ENCODE data around the gene XYLB. TPM values are rescaled to one million over a fixed set of nuclear protein-coding genes. Genes with fewer than 3 reads are reported as not detected.

Gene XYLB
- total and polyA plus RNA-seq, 5 donors from 2014 or later, result 0.72 to 5.6 (median 2.1) TPM

DNA sequence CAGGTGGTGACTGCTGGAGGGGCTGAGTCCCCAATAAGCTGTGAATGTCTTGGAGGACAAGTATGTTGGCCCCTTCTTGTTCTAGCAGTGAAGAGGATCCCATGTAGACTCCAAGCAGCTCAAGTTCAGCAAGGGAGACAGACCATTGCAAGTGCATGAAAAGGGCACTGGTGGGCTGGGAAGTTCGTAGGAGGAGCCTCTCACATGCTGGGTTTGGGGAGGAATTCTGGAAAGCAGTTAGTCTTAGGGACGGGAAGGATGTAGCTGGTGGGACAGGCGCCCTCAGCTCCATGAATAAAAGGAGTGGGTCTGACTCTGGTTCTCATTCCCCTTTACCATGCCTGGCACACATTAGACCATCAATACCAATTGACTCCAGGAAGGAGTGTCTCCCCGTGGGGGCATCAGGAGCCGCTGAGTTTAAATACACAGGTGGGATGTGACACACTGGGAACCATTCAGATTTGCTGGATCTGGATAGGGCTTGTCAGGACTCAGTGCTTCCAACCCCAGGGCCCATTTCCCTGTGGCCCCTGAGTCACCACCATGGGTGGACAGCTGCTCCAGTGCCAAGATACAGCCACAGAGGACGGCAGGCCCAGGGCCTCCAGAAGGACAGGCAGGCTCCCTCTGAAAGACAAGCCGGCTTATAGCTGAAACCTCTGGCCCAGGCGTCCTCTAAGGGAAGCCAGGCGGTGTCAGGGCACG is 552 bp upstream of the XYLB start:
- Histone ChIP-seq H3K27ac (ENCODE audit: insufficient read depth, low read length, poor library complexity, severe bottlenecking) (no peak overlapping the region), H3K27me3 (ENCODE audit: control insufficient read depth, insufficient read depth, low read length) (no peaks in the 10 kb centered on the region), H3K4me3 (ENCODE audit: low read depth, low read length) (no peak overlapping the region), H3K4me1 (ENCODE audit: control insufficient read depth, insufficient read depth, low read length, poor library complexity, severe bottlenecking) (peaks cover 11% of the 10 kb centered on the region), H3K9me3 (ENCODE audit: control insufficient read depth in 2 of 2, low read length in 2 of 2) (no peaks in the 10 kb centered on the region), H3K36me3 (ENCODE audit: control insufficient read depth, insufficient read depth, low read length) (no peaks in the 10 kb centered on the region)
- Mint-ChIP-seq H3K4me1 (peaks cover 0 to 4% (median 2%) of the 10 kb centered on the region in 4 donors), H3K27me3 (peaks cover 6% of the 10 kb centered on the region), H3K36me3 (no peaks in the 10 kb centered on the region), H3K4me3 (peak overlapping the region; percentile 87 to 90 (median 88)), H3K9me3 (no peaks in the 10 kb centered on the region), H3K27ac (peak overlapping the region in 2 of 3 donors; percentile 11 to 27)
- DNase-seq, result no peak
- ATAC-seq (ENCODE audit: low read depth in 2 of 2), result no peak

DNA sequence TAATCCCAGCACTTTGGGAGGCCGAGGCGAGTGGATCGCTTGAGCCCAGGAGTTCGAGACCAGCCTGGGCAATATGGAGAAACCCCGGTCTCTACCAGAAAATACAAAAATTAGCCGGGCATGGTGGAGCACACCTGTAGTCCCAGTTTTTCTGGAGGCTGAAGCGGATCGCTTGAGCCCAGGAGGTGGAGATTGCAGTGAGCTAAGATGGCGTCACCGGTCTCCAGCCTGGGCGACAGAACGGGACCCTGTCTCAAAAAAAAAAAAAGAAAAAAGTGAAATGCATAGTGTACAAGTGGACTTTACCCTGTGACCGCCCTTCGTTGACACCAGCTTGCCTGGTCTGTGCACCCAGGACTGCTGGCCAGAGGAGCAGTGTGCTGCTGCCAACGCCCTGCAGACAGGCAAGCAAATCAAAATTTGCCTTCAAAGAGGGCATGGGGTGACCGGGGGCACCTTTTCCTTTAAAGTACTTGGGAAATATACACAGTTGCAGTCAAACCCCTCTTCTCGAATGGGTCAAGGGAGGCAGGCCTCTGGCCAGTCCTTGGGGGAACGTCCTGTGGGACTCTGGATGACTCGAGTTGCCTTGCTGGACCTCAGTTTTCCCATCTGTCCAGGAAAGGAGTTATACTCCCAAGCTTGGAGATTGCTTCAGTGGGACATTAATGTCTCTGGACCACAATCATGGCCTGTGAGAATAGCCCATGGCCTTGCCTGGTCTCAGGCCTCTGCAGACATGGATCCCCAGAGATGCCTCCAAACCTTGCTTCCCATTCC is 1.0 kb downstream of the XYLB start:
- Mint-ChIP-seq H3K9me3 (no peaks in the 10 kb centered on the region), H3K27me3 (peaks cover 4% of the 10 kb centered on the region), H3K4me3 (peak overlapping the region in 1 of 4 donors; percentile 92), H3K4me1 (peaks cover 0 to 4% (median 2%) of the 10 kb centered on the region in 4 donors), H3K36me3 (no peaks in the 10 kb centered on the region), H3K27ac (no peak overlapping the region)
- Histone ChIP-seq H3K9me3 (ENCODE audit: control insufficient read depth in 2 of 2, low read length in 2 of 2) (no peaks in the 10 kb centered on the region), H3K4me3 (ENCODE audit: low read depth, low read length) (peak overlapping the region; percentile 26), H3K27ac (ENCODE audit: insufficient read depth, low read length, poor library complexity, severe bottlenecking) (no peak overlapping the region), H3K36me3 (ENCODE audit: control insufficient read depth, insufficient read depth, low read length) (no peaks in the 10 kb centered on the region), H3K27me3 (ENCODE audit: control insufficient read depth, insufficient read depth, low read length) (no peaks in the 10 kb centered on the region), H3K4me1 (ENCODE audit: control insufficient read depth, insufficient read depth, low read length, poor library complexity, severe bottlenecking) (peaks cover 11% of the 10 kb centered on the region)
- no peak for DNase-seq
- ATAC-seq (ENCODE audit: low read depth in 2 of 2), result no peak

DNA sequence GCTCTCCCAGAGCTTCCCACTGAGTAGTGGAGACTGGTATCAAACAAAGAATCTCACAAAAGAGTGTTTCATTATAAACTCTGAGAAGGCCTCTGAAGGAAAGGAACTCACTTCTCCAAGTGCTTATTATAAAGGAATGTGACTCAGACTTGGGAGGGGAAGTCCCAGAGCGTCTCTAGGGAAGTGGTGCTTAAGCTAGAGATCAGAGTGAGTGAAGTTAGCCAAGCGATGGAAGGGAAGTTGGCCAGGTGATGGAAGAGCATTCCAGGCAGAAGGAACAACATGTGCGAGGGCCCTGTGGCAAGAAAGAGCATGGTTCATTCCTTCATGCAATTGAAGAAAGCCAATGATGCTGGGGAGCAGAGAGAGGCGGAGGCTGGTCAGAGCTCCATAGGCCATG is 2.3 kb downstream of the XYLB start:
- H3K4me1 Mint-ChIP-seq, result peaks cover 0 to 4% (median 2%) of the 10 kb centered on the region in 4 donors
- H3K36me3 Mint-ChIP-seq, result no peaks in the 10 kb centered on the region
- ATAC-seq (ENCODE audit: low read depth in 2 of 2) (no peak), DNase-seq (no peak)
- Histone ChIP-seq H3K4me1 (ENCODE audit: control insufficient read depth, insufficient read depth, low read length, poor library complexity, severe bottlenecking) (peaks cover 11% of the 10 kb centered on the region), H3K4me3 (ENCODE audit: low read depth, low read length) (no peak overlapping the region), H3K36me3 (ENCODE audit: control insufficient read depth, insufficient read depth, low read length) (no peaks in the 10 kb centered on the region), H3K27me3 (ENCODE audit: control insufficient read depth, insufficient read depth, low read length) (no peaks in the 10 kb centered on the region), H3K27ac (ENCODE audit: insufficient read depth, low read length, poor library complexity, severe bottlenecking) (no peak overlapping the region), H3K9me3 (ENCODE audit: control insufficient read depth in 2 of 2, low read length in 2 of 2) (no peaks in the 10 kb centered on the region)
- no peak overlapping the region for H3K4me3 Mint-ChIP-seq
- H3K9me3 Mint-ChIP-seq, result no peaks in the 10 kb centered on the region
- H3K27ac Mint-ChIP-seq, result no peak overlapping the region
- H3K27me3 Mint-ChIP-seq, result peaks cover 2% of the 10 kb centered on the region

DNA sequence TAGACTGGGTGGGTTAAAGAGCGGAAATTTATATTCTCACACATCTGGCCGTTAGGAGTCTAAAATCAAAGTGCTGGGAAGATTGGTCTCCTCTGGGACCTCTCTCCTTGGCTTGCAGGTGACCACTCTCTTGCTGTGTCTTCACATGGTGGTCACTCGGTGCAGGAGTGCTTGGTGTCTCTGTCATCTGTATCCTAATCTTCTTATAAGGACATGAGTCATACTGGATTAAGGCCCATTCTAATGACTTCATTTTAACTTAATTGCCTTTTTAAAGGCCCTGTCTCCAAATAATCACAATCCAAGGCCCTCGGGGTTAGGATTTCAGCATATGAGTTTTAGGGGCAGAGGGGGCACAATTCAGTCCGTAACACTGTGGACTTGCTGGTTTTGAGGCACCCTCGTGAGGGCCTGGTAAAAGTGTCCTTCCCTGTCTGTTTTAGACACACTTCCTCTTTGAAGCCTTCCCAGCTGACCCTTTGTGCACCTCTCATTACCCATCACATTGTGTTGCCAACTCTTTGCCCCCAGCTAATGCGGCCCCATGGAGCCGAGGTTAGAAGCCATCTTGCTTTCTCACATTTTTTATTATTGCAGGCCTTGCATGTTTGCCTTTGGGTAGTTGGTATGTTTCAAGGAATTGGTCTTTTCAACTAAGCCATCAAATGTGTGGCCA is 3.2 kb downstream of the XYLB start:
- Mint-ChIP-seq H3K36me3 (no peaks in the 10 kb centered on the region), H3K9me3 (no peaks in the 10 kb centered on the region), H3K27me3 (no peaks in the 10 kb centered on the region), H3K4me1 (peaks cover 0 to 4% (median 3%) of the 10 kb centered on the region in 4 donors), H3K27ac (no peak overlapping the region), H3K4me3 (no peak overlapping the region)
- Histone ChIP-seq H3K27me3 (ENCODE audit: control insufficient read depth, insufficient read depth, low read length) (no peaks in the 10 kb centered on the region), H3K9me3 (ENCODE audit: control insufficient read depth in 2 of 2, low read length in 2 of 2) (no peaks in the 10 kb centered on the region), H3K27ac (ENCODE audit: insufficient read depth, low read length, poor library complexity, severe bottlenecking) (no peak overlapping the region), H3K4me3 (ENCODE audit: low read depth, low read length) (no peak overlapping the region), H3K4me1 (ENCODE audit: control insufficient read depth, insufficient read depth, low read length, poor library complexity, severe bottlenecking) (peaks cover 11% of the 10 kb centered on the region), H3K36me3 (ENCODE audit: control insufficient read depth, insufficient read depth, low read length) (no peaks in the 10 kb centered on the region)
- no peak for DNase-seq
- ATAC-seq (ENCODE audit: low read depth in 2 of 2), result no peak

DNA sequence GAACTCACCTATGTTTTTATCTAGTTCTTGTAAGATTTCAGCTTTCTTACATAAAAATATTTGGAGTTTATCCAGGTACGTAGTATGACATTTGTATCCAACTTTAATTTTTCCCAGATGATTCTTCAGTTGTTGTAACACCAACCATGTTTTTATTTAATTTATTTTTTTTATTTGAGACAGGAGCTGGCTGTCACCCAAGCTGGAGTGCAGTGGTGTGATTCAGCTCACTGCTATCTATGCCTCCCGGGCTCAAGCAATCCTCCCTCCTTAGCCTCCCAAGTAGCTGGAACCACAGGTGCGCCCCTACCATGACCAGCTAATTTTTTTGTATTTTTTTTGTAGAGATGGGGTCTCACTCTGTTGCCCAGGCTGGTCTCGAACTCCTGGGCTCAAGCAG is 6.6 kb downstream of the XYLB start:
- Histone ChIP-seq H3K4me1 (ENCODE audit: control insufficient read depth, insufficient read depth, low read length, poor library complexity, severe bottlenecking) (no peaks in the 10 kb centered on the region), H3K9me3 (ENCODE audit: control insufficient read depth in 2 of 2, low read length in 2 of 2) (no peaks in the 10 kb centered on the region), H3K27ac (ENCODE audit: insufficient read depth, low read length, poor library complexity, severe bottlenecking) (no peak overlapping the region), H3K36me3 (ENCODE audit: control insufficient read depth, insufficient read depth, low read length) (no peaks in the 10 kb centered on the region), H3K27me3 (ENCODE audit: control insufficient read depth, insufficient read depth, low read length) (no peaks in the 10 kb centered on the region), H3K4me3 (ENCODE audit: low read depth, low read length) (no peak overlapping the region)
- no peaks in the 10 kb centered on the region for H3K36me3 Mint-ChIP-seq
- H3K9me3 Mint-ChIP-seq, result no peaks in the 10 kb centered on the region
- H3K4me1 Mint-ChIP-seq, result peaks cover 0 to 5% (median 1%) of the 10 kb centered on the region in 4 donors
- no peak for DNase-seq
- no peaks in the 10 kb centered on the region for H3K27me3 Mint-ChIP-seq
- no peak overlapping the region for H3K4me3 Mint-ChIP-seq
- no peak overlapping the region for H3K27ac Mint-ChIP-seq
- ATAC-seq (ENCODE audit: low read depth in 2 of 2), result no peak

DNA sequence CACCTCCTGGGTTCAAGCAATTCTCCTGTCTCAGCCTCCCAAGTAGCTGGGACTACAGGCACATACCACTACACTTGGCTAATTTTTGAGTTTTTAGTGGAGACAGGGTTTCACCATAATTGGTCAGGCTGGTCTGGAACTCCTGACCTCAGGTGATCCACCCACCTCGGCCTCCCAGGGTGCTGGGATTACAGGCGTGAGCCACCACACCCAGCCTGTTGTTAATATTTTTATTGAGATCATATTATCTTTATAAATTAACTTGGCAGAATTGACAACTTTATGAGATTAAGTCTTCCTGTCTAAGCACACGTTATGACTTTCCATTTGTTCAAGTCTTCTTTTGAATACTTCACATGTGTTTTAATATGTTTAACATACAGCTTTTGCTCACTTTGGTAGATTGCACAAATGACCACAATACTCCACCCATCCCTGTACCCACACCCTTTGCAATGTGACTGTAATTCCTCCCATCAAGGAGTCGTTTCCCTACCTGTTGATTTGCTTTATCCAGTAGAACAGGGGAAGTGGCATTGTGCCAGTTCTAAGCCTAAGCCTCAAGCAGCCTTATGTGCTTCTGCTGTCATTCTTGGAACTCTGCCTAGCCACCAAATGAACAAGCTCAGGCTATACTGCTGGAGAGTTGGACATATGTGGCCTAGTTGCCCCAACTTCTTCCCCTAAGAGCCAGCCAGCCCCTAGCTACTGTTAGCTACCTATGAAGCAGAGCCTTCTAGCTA is 8.2 kb downstream of the XYLB start:
- Mint-ChIP-seq H3K4me3 (no peak overlapping the region), H3K27ac (no peak overlapping the region), H3K9me3 (no peaks in the 10 kb centered on the region), H3K4me1 (peaks cover 0 to 5% (median 0%) of the 10 kb centered on the region in 4 donors), H3K27me3 (no peaks in the 10 kb centered on the region), H3K36me3 (no peaks in the 10 kb centered on the region)
- no peaks in the 10 kb centered on the region for H3K36me3 ChIP-seq (ENCODE audit: control insufficient read depth, insufficient read depth, low read length)
- no peaks in the 10 kb centered on the region for H3K27me3 ChIP-seq (ENCODE audit: control insufficient read depth, insufficient read depth, low read length)
- no peak overlapping the region for H3K4me3 ChIP-seq (ENCODE audit: low read depth, low read length)
- ATAC-seq (ENCODE audit: low read depth in 2 of 2), result no peak
- H3K9me3 ChIP-seq (ENCODE audit: control insufficient read depth in 2 of 2, low read length in 2 of 2), result no peaks in the 10 kb centered on the region
- no peaks in the 10 kb centered on the region for H3K4me1 ChIP-seq (ENCODE audit: control insufficient read depth, insufficient read depth, low read length, poor library complexity, severe bottlenecking)
- DNase-seq, result no peak
- H3K27ac ChIP-seq (ENCODE audit: insufficient read depth, low read length, poor library complexity, severe bottlenecking), result no peak overlapping the region

DNA sequence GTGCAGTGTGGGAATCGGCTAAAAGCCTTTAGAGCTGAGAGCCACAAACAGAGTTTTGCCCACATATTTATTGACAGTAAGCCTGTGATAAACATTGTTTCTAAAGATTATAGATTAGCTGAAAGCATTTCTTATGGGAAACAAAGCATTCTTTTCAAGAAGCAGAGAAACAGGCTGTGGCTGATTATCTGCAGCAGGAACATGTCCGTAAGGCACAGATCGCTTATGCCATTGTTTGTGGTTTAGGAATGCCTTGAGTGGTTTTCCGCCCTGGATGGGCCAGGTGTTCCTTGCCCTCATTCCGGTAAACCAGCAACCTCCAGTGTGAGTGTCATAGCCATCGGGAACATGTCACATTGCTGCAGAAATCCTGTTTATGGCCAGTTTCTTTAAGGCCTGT is 12.5 kb downstream of the XYLB start:
- Histone ChIP-seq H3K9me3 (ENCODE audit: control insufficient read depth in 2 of 2, low read length in 2 of 2) (no peaks in the 10 kb centered on the region), H3K36me3 (ENCODE audit: control insufficient read depth, insufficient read depth, low read length) (no peaks in the 10 kb centered on the region), H3K27me3 (ENCODE audit: control insufficient read depth, insufficient read depth, low read length) (no peaks in the 10 kb centered on the region), H3K4me3 (ENCODE audit: low read depth, low read length) (no peak overlapping the region), H3K27ac (ENCODE audit: insufficient read depth, low read length, poor library complexity, severe bottlenecking) (no peak overlapping the region), H3K4me1 (ENCODE audit: control insufficient read depth, insufficient read depth, low read length, poor library complexity, severe bottlenecking) (no peaks in the 10 kb centered on the region)
- H3K9me3 Mint-ChIP-seq, result no peaks in the 10 kb centered on the region
- DNase-seq (no peak), ATAC-seq (ENCODE audit: low read depth in 2 of 2) (no peak)
- no peaks in the 10 kb centered on the region for H3K27me3 Mint-ChIP-seq
- H3K27ac Mint-ChIP-seq, result no peak overlapping the region
- peaks cover 0 to 5% (median 0%) of the 10 kb centered on the region in 4 donors for H3K4me1 Mint-ChIP-seq
- H3K4me3 Mint-ChIP-seq, result no peak overlapping the region
- no peaks in the 10 kb centered on the region for H3K36me3 Mint-ChIP-seq
